ENCODE measurements around the gene KCNMB3. TPM values are rescaled to one million over a fixed set of nuclear protein-coding genes. Genes with fewer than 3 reads are reported as not detected.
"Not testable (repeated sequence)": the region's sequence is repeated elsewhere in the genome, so short reads cannot be mapped to it uniquely, and the experiment has no call there.

The KCNMB3 gene
- polyA plus RNA-seq, 6 donors from 2014 or later, result 0.71 to 6.0 (median 3.0) TPM; not detected in 1

- Mint-ChIP-seq H3K36me3 (no peaks in the 10 kb centered on the region), H3K27me3 (peaks cover 0 to 8% (median 0%) of the 10 kb centered on the region in 3 donors), H3K27ac (no peak overlapping the region), H3K4me1 (peaks cover 0 to 4% (median 0%) of the 10 kb centered on the region in 3 donors), H3K4me3 (no peak overlapping the region), H3K9me3 (peaks cover 0 to 2% (median 0%) of the 10 kb centered on the region in 7 donors)
- ATAC-seq (ENCODE audit: low read depth in 2 of 2) (no peak), DNase-seq (no peak)
Measured at GRCh38 chr3:179276001-179276400, 25.1 kb upstream of the KCNMB3 start.

DNA sequence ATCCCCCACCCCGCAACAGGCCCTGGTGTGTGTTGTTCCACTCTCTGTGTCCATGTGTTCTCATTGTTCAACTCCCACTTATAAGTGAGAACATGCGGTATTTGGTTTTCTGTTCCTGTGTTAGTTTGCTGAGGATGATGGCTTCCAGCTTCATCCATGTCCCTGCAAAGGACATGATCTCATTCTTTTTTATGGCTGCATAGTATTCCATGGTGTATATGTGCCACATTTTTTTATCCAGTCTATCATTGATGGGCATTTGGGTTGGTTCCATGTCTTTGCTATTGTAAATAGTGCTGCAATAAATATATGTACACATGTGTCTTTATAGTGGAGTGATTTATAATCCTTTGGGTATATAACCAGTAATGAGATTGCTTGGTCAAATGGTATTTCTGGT lies 23.5 kb upstream of the KCNMB3 start:
- not testable (repeated sequence) for H3K27ac Mint-ChIP-seq; H3K36me3 Mint-ChIP-seq; H3K9me3 Mint-ChIP-seq; ATAC-seq (ENCODE audit: low read depth in 2 of 2); H3K4me1 Mint-ChIP-seq; H3K27me3 Mint-ChIP-seq; H3K4me3 Mint-ChIP-seq; DNase-seq

DNA sequence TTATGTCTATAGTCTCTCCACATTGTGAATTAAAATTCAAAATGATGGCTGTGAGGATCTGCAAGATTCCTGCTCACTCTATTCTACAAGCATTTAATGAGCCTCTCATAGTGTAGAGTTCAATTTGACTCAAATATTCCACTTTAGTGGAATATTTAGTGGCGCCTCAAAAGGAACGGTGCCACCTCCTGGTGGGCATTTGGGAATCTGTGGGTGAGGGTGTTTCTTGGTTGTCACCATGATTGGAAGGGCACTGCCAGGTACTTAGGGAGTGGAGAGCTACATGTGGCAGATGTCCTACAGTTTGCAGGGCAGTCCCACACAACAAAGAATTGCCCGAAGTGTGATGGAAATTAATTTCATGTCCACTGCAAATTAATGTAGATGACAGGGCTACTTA lies 21.5 kb upstream of the KCNMB3 start:
- Mint-ChIP-seq H3K4me3 (no peak overlapping the region), H3K36me3 (no peaks in the 10 kb centered on the region), H3K27me3 (peaks cover 0 to 8% (median 0%) of the 10 kb centered on the region in 3 donors), H3K4me1 (peaks cover 12 to 20% (median 18%) of the 10 kb centered on the region in 3 donors), H3K9me3 (peaks cover 0 to 2% (median 0%) of the 10 kb centered on the region in 7 donors), H3K27ac (no peak overlapping the region)
- no peak for ATAC-seq (ENCODE audit: low read depth in 2 of 2)
- no peak for DNase-seq

DNA sequence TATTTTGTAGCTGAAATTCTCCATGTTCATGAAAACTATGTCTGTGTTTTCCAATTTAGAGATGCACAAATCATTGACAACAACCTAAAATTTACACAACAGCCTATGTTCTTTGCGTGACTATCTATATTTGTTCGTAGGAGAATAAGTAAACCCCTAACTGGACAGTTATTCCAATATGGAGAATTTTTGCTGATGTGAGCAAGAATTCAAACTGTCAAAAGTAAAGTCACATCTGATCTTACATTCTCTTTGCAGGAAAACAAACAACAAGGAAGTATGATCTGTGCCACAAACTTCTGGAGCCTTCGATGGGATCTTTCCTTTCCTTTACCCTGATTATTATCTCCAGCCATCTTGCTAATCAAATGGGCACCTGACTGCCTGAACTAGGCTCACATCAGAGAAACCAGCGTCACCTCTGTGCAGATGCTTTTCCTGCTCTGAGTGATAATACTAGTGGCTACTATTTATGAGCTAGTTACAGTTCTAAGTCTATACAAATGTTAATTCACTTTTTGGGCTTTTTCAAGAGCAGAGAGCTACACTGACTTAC lies 18.3 kb upstream of the KCNMB3 start:
- H3K27me3 Mint-ChIP-seq, result no peaks in the 10 kb centered on the region
- ATAC-seq (ENCODE audit: low read depth in 2 of 2) (no peak), DNase-seq (no peak)
- no peaks in the 10 kb centered on the region for H3K36me3 Mint-ChIP-seq
- H3K27ac Mint-ChIP-seq, result peak overlapping the region in 1 of 6 donors; percentile 75
- H3K4me1 Mint-ChIP-seq, result peaks cover 37 to 43% (median 41%) of the 10 kb centered on the region in 3 donors
- H3K9me3 Mint-ChIP-seq, result peaks cover 0 to 2% (median 0%) of the 10 kb centered on the region in 7 donors
- H3K4me3 Mint-ChIP-seq, result no peak overlapping the region

GRCh38 chr3:179268400-179269051 lies 17.6 kb upstream of the KCNMB3 start:
- ATAC-seq (ENCODE audit: low read depth in 2 of 2), result no peak
- H3K36me3 Mint-ChIP-seq, result no peaks in the 10 kb centered on the region
- H3K9me3 Mint-ChIP-seq, result peaks cover 0 to 2% (median 0%) of the 10 kb centered on the region in 7 donors
- no peaks in the 10 kb centered on the region for H3K27me3 Mint-ChIP-seq
- peak overlapping the region in 5 of 8 donors; percentile 2 to 75 (median 54) for H3K4me3 Mint-ChIP-seq
- DNase-seq, result no peak
- H3K27ac Mint-ChIP-seq, result peak overlapping the region in 4 of 6 donors; percentile 15 to 73 (median 44)
- H3K4me1 Mint-ChIP-seq, result peaks cover 37 to 43% (median 41%) of the 10 kb centered on the region in 3 donors

DNA sequence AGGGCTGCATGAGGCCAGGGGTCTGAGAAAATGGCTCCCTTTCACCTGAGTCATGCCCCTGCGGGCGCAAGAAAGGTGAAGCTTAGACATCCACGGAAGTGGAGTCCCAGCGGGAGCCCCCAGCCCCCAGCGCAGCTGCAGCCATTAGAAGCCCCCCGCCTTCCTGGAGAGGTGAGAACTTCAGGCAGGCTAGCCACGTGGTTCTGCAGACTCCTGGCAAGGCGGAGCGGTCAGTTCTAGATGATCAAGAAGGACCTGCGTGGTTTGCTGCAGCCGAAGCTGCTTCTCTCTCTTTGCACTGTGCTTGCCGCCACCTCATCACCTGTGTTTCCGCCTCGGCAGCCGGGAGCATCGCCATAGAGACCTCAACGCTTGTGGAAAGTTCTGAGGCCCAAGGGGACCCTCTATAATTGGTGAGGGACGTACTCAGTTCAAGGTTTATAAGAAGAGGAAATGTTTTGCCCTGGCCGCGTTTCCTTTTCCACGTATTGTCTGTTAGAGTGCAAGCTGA lies 15.8 kb upstream of the KCNMB3 start:
- H3K27ac Mint-ChIP-seq, result peak overlapping the region in 5 of 6 donors; percentile 2 to 91 (median 81)
- ATAC-seq (ENCODE audit: low read depth in 2 of 2), result peak; percentile 84 to 85
- H3K4me3 Mint-ChIP-seq, result peak overlapping the region; percentile 39 to 89 (median 84)
- H3K36me3 Mint-ChIP-seq, result no peaks in the 10 kb centered on the region
- H3K4me1 Mint-ChIP-seq, result peaks cover 37 to 51% (median 44%) of the 10 kb centered on the region in 3 donors
- peak; percentile 19 for DNase-seq
- peaks cover 0 to 2% (median 0%) of the 10 kb centered on the region in 7 donors for H3K9me3 Mint-ChIP-seq
- no peaks in the 10 kb centered on the region for H3K27me3 Mint-ChIP-seq

- Mint-ChIP-seq H3K9me3 (peaks cover 0 to 2% (median 0%) of the 10 kb centered on the region in 7 donors), H3K27ac (peak overlapping the region in 5 of 6 donors; percentile 1 to 80 (median 57)), H3K36me3 (no peaks in the 10 kb centered on the region), H3K4me1 (peaks cover 38 to 55% (median 45%) of the 10 kb centered on the region in 3 donors), H3K4me3 (peak overlapping the region; percentile 25 to 85 (median 78)), H3K27me3 (no peaks in the 10 kb centered on the region)
- ATAC-seq (ENCODE audit: low read depth in 2 of 2) (peak; percentile 32 to 40), DNase-seq (peak; percentile 26)
Measured at GRCh38 chr3:179265875-179266274, 15.0 kb upstream of the KCNMB3 start.

DNA sequence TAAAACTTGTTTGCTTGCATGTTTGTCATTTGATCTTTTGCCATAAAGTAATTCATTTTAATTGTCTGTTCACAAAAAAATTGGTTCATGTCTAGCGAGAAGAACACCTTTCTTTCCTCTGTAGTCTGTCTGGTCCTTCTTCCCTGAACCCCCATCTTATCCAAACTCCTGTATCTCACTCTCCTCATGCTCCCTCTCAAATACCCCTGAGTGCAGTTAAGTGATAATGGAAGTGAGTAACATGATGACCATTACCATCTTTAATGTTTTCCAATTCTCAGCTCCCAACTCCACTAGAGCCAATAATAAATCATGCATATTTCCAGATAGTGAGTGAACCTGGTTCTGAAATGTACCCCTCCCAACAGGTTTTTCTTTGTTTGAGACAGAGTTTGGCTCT lies 14.2 kb upstream of the KCNMB3 start:
- H3K9me3 Mint-ChIP-seq, result peaks cover 2 to 6% (median 5%) of the 10 kb centered on the region in 7 donors
- H3K27me3 Mint-ChIP-seq, result no peaks in the 10 kb centered on the region
- H3K27ac Mint-ChIP-seq, result peak overlapping the region in 4 of 6 donors; percentile 8 to 93 (median 80)
- DNase-seq (no peak), ATAC-seq (ENCODE audit: low read depth in 2 of 2) (no peak)
- H3K36me3 Mint-ChIP-seq, result peaks cover 0 to under 1% of the 10 kb centered on the region in 2 donors
- H3K4me1 Mint-ChIP-seq, result peaks cover 44 to 63% (median 51%) of the 10 kb centered on the region in 3 donors
- H3K4me3 Mint-ChIP-seq, result peak overlapping the region in 3 of 8 donors; percentile 14 to 85 (median 31)

- peaks cover 50 to 68% (median 55%) of the 10 kb centered on the region in 3 donors for H3K4me1 Mint-ChIP-seq
- no peak for DNase-seq
- peaks cover 0 to 7% of the 10 kb centered on the region in 2 donors for H3K36me3 Mint-ChIP-seq
- no peak overlapping the region for H3K4me3 Mint-ChIP-seq
- H3K27me3 Mint-ChIP-seq, result no peaks in the 10 kb centered on the region
- no peak for ATAC-seq (ENCODE audit: low read depth in 2 of 2)
- H3K27ac Mint-ChIP-seq, result peak overlapping the region in 4 of 6 donors; percentile 5 to 77 (median 36)
- H3K9me3 Mint-ChIP-seq, result peaks cover 2 to 13% (median 12%) of the 10 kb centered on the region in 7 donors
Measured at GRCh38 chr3:179264449-179264848, 13.5 kb upstream of the KCNMB3 start.

GRCh38 chr3:179263134-179263533 lies 12.2 kb upstream of the KCNMB3 start:
- ATAC-seq (ENCODE audit: low read depth in 2 of 2) (no peak), DNase-seq (no peak)
- Mint-ChIP-seq H3K27ac (no peak overlapping the region), H3K4me3 (no peak overlapping the region), H3K4me1 (peaks cover 45 to 65% (median 50%) of the 10 kb centered on the region in 3 donors), H3K27me3 (no peaks in the 10 kb centered on the region), H3K9me3 (peaks cover 6 to 20% (median 14%) of the 10 kb centered on the region in 7 donors), H3K36me3 (peaks cover 0 to 13% of the 10 kb centered on the region in 2 donors)

- no peaks in the 10 kb centered on the region for H3K27me3 Mint-ChIP-seq
- peaks cover 30 to 56% (median 41%) of the 10 kb centered on the region in 3 donors for H3K4me1 Mint-ChIP-seq
- peaks cover 0 to 13% of the 10 kb centered on the region in 2 donors for H3K36me3 Mint-ChIP-seq
- ATAC-seq (ENCODE audit: low read depth in 2 of 2) (peak; percentile 89), DNase-seq (peak; percentile 74)
- peaks cover 6 to 20% (median 14%) of the 10 kb centered on the region in 7 donors for H3K9me3 Mint-ChIP-seq
- H3K4me3 Mint-ChIP-seq, result peak overlapping the region; percentile 66 to 94 (median 88)
- H3K27ac Mint-ChIP-seq, result peak overlapping the region in 3 of 6 donors; percentile 50 to 87 (median 72)
Measured at GRCh38 chr3:179260949-179261765, 10.2 kb upstream of the KCNMB3 start.

- Mint-ChIP-seq H3K4me1 (peaks cover 28 to 46% (median 40%) of the 10 kb centered on the region in 3 donors), H3K27ac (peak overlapping the region; percentile 36 to 87 (median 60)), H3K36me3 (peaks cover 0 to 13% of the 10 kb centered on the region in 2 donors), H3K9me3 (peaks cover 6 to 20% (median 12%) of the 10 kb centered on the region in 7 donors), H3K4me3 (peak overlapping the region; percentile 66 to 93 (median 82))
- ATAC-seq (ENCODE audit: low read depth in 2 of 2); H3K27me3 Mint-ChIP-seq; DNase-seq: not testable (repeated sequence)
Measured at GRCh38 chr3:179259959-179260756, 9.2 kb upstream of the KCNMB3 start.
